ENCODE results near the gene WWTR1.

WWTR1 gene

GRCh38 chr3:149493315-149494021, 164.4 kb downstream of the WWTR1 start:
- Mint-ChIP-seq H3K27me3 (peaks cover 17% of the 10 kb centered on the region), H3K27ac (no peak overlapping the region), H3K4me1 (no peaks in the 10 kb centered on the region), H3K4me3 (no peak overlapping the region), H3K36me3 (ENCODE audit: low read depth) (no peaks in the 10 kb centered on the region), H3K9me3 (no peaks in the 10 kb centered on the region)
- DNase-seq: no peak
- ATAC-seq: no peak

GRCh38 chr3:149490260-149490971, 167.4 kb downstream of the WWTR1 start:
- ATAC-seq: no peak
- Mint-ChIP-seq H3K4me1 (no peaks in the 10 kb centered on the region), H3K27me3 (peaks cover 17% of the 10 kb centered on the region), H3K4me3 (no peak overlapping the region), H3K36me3 (ENCODE audit: low read depth) (no peaks in the 10 kb centered on the region), H3K27ac (no peak overlapping the region), H3K9me3 (no peaks in the 10 kb centered on the region)
- DNase-seq: no peak

- no peak overlapping the region for H3K27ac Mint-ChIP-seq
- H3K9me3 Mint-ChIP-seq: no peaks in the 10 kb centered on the region
- no peaks in the 10 kb centered on the region for H3K36me3 Mint-ChIP-seq (ENCODE audit: low read depth)
- peaks cover 15% of the 10 kb centered on the region for H3K27me3 Mint-ChIP-seq
- no peak overlapping the region for H3K4me3 Mint-ChIP-seq
- ATAC-seq: no peak
- no peaks in the 10 kb centered on the region for H3K4me1 Mint-ChIP-seq
- DNase-seq: no peak
These were observed 168.7 kb downstream of the WWTR1 start for GRCh38 chr3:149489060-149489690.

- Mint-ChIP-seq H3K27ac (no peak overlapping the region), H3K4me3 (no peak overlapping the region), H3K4me1 (no peaks in the 10 kb centered on the region), H3K27me3 (peaks cover 8% of the 10 kb centered on the region), H3K9me3 (no peaks in the 10 kb centered on the region), H3K36me3 (ENCODE audit: low read depth) (no peaks in the 10 kb centered on the region)
- DNase-seq: peak; percentile 51
- no peak for ATAC-seq
These were observed 170.1 kb downstream of the WWTR1 start for GRCh38 chr3:149487598-149488197.

GRCh38 chr3:149486726-149487125, 171.1 kb downstream of the WWTR1 start:
- Mint-ChIP-seq H3K4me1 (no peaks in the 10 kb centered on the region), H3K27ac (no peak overlapping the region), H3K9me3 (no peaks in the 10 kb centered on the region), H3K36me3 (ENCODE audit: low read depth) (no peaks in the 10 kb centered on the region), H3K4me3 (no peak overlapping the region), H3K27me3 (peaks cover 3% of the 10 kb centered on the region)
- DNase-seq (no peak), ATAC-seq (no peak)

- H3K36me3 Mint-ChIP-seq (ENCODE audit: low read depth): no peaks in the 10 kb centered on the region
- H3K9me3 Mint-ChIP-seq: no peaks in the 10 kb centered on the region
- DNase-seq (no peak), ATAC-seq (no peak)
- H3K4me3 Mint-ChIP-seq: no peak overlapping the region
- no peak overlapping the region for H3K27ac Mint-ChIP-seq
- H3K27me3 Mint-ChIP-seq: no peaks in the 10 kb centered on the region
- H3K4me1 Mint-ChIP-seq: no peaks in the 10 kb centered on the region
These were observed 176.3 kb downstream of the WWTR1 start for GRCh38 chr3:149481491-149481890.

- H3K9me3 Mint-ChIP-seq: no peaks in the 10 kb centered on the region
- no peaks in the 10 kb centered on the region for H3K27me3 Mint-ChIP-seq
- no peak overlapping the region for H3K27ac Mint-ChIP-seq
- no peak for DNase-seq
- no peak for ATAC-seq
- H3K4me1 Mint-ChIP-seq: no peaks in the 10 kb centered on the region
- H3K4me3 Mint-ChIP-seq: no peak overlapping the region
- no peaks in the 10 kb centered on the region for H3K36me3 Mint-ChIP-seq (ENCODE audit: low read depth)
These were observed 176.8 kb downstream of the WWTR1 start for GRCh38 chr3:149481056-149481455.

GRCh38 chr3:149480326-149481017, 177.4 kb downstream of the WWTR1 start:
- H3K4me1 Mint-ChIP-seq: no peaks in the 10 kb centered on the region
- H3K27ac Mint-ChIP-seq: no peak overlapping the region
- no peaks in the 10 kb centered on the region for H3K9me3 Mint-ChIP-seq
- no peaks in the 10 kb centered on the region for H3K36me3 Mint-ChIP-seq (ENCODE audit: low read depth)
- DNase-seq: peak; percentile 59
- no peaks in the 10 kb centered on the region for H3K27me3 Mint-ChIP-seq
- ATAC-seq: peak; percentile 68
- no peak overlapping the region for H3K4me3 Mint-ChIP-seq

GRCh38 chr3:149479621-149480325, 178.1 kb downstream of the WWTR1 start:
- ATAC-seq: no peak
- H3K27me3 Mint-ChIP-seq: no peaks in the 10 kb centered on the region
- no peak overlapping the region for H3K4me3 Mint-ChIP-seq
- H3K36me3 Mint-ChIP-seq (ENCODE audit: low read depth): no peaks in the 10 kb centered on the region
- no peak for DNase-seq
- H3K4me1 Mint-ChIP-seq: no peaks in the 10 kb centered on the region
- no peak overlapping the region for H3K27ac Mint-ChIP-seq
- no peaks in the 10 kb centered on the region for H3K9me3 Mint-ChIP-seq

GRCh38 chr3:149476225-149476624, 181.6 kb downstream of the WWTR1 start:
- H3K27me3 Mint-ChIP-seq: peaks cover 4% of the 10 kb centered on the region
- no peak for ATAC-seq
- H3K9me3 Mint-ChIP-seq: no peaks in the 10 kb centered on the region
- no peaks in the 10 kb centered on the region for H3K4me1 Mint-ChIP-seq
- no peaks in the 10 kb centered on the region for H3K36me3 Mint-ChIP-seq (ENCODE audit: low read depth)
- no peak overlapping the region for H3K27ac Mint-ChIP-seq
- no peak overlapping the region for H3K4me3 Mint-ChIP-seq
- DNase-seq: no peak

- no peak overlapping the region for H3K27ac Mint-ChIP-seq
- no peak for ATAC-seq
- H3K27me3 Mint-ChIP-seq: peaks cover 4% of the 10 kb centered on the region
- no peaks in the 10 kb centered on the region for H3K4me1 Mint-ChIP-seq
- no peaks in the 10 kb centered on the region for H3K9me3 Mint-ChIP-seq
- H3K4me3 Mint-ChIP-seq: no peak overlapping the region
- H3K36me3 Mint-ChIP-seq (ENCODE audit: low read depth): no peaks in the 10 kb centered on the region
- no peak for DNase-seq
These were observed 182.3 kb downstream of the WWTR1 start for GRCh38 chr3:149475451-149476060.

- Mint-ChIP-seq H3K36me3 (ENCODE audit: low read depth) (no peaks in the 10 kb centered on the region), H3K9me3 (no peaks in the 10 kb centered on the region), H3K4me3 (no peak within 1 kb of the TSS), H3K27ac (no peak within 1 kb of the TSS), H3K4me1 (no peaks in the 10 kb centered on the region), H3K27me3 (peaks cover 4% of the 10 kb centered on the region)
- ATAC-seq (no peak), DNase-seq (no peak)
These were observed 183.5 kb downstream of the WWTR1 start, which contains the start of gene TM4SF4 for GRCh38 chr3:149474250-149474817. TM4SF4 (plus strand) TSS chr3:149474697; CDS start chr3:149474878, 181 bp downstream.

All from activated naive CD8-positive, alpha-beta T cell treated with anti-CD3 and anti-CD28 coated beads, Interleukin-2, amount 50 U/mL, for 24 hours (primary cell).